SK-N-SH (cell line): ENCODE results near the gene TAS2R13. TPM values are rescaled to one million over a fixed set of nuclear protein-coding genes. Genes with fewer than 3 reads are reported as not detected.

Experiments
- CTCF ChIA-PET: fragments of 300-600, 350-600 bp; formaldehyde crosslinking; extraction: SDS; loops from one replicate; lab custom pipeline; 2021; lab: Yijun Ruan, JAX
- POLR2A ChIA-PET: fragments of 350-600 bp; sonication (Branson Sonifier 250); formaldehyde crosslinking; extraction: SDS; loops from one replicate; lab custom pipeline; 2020; ENCODE audit warnings: antibody characterized with exemption, inconsistent platforms; lab: Yijun Ruan, JAX
- DNase-seq: peaks from one replicate; pipeline ENCODE4 v3.0.0; 2012
- H2AFZ ChIP-seq: fragments of 200-600 bp; sonication (generic); 2 replicates; pipeline ENCODE4 v1.8.1; 2016; ENCODE audit warnings: antibody characterized with exemption, mild to moderate bottlenecking, low read depth
- H3F3A ChIP-seq: fragments of 200-600 bp; sonication (generic); replicated peaks from 2 replicates; pipeline ENCODE3; 2016; ENCODE audit warnings: antibody characterized with exemption, mild to moderate bottlenecking; ENCODE audit not compliant: insufficient read depth
- H3K27ac ChIP-seq, 2 experiments: fragments of 200-500 bp in 1 of 2; fragments of 200-600 bp in 1 of 2; sonication (Bioruptor generic) in 1 of 2; sonication (generic), shearing (Covaris generic) in 1 of 2; 2 replicates each; pipeline versions ENCODE4 v1.5.1 to v1.6.1; 2014 to 2016; ENCODE audit warnings: low read depth in 2 of 2, inconsistent platforms in 1 of 2, low read length in 1 of 2, mild to moderate bottlenecking in 1 of 2, mixed read lengths in 1 of 2
- H3K27me3 ChIP-seq: fragments of 200-600 bp; sonication (generic), shearing (Covaris generic); 2 replicates; pipeline ENCODE4 v1.6.1; 2016; ENCODE audit warnings: mixed run types; ENCODE audit not compliant: insufficient read depth
- H3K36me3 ChIP-seq, 2 experiments: fragments of 200-500 bp in 1 of 2; fragments of 200-600 bp in 1 of 2; sonication (Bioruptor generic) in 1 of 2; sonication (generic) in 1 of 2; replicated peaks in 1 of 2; 2 replicates each; pipeline versions ENCODE3 to v1.5.1; 2014 to 2016; ENCODE audit warnings: low read length in 1 of 2, mild to moderate bottlenecking in 1 of 2; ENCODE audit not compliant: insufficient read depth in 2 of 2, control insufficient read depth in 1 of 2
- H3K4me1 ChIP-seq, 2 experiments: fragments of 200-500 bp in 1 of 2; fragments of 200-600 bp in 1 of 2; sonication (Bioruptor generic) in 1 of 2; sonication (generic), shearing (Covaris generic) in 1 of 2; 2 replicates each; pipeline versions ENCODE4 v1.5.1 to v1.6.1; 2014 to 2016; ENCODE audit warnings: low read depth in 1 of 2, low read length in 1 of 2, mixed run types in 1 of 2; ENCODE audit not compliant: insufficient read depth in 2 of 2, control insufficient read depth in 1 of 2
- H3K4me2 ChIP-seq: fragments of 200-600 bp; sonication (generic), shearing (Covaris generic); 2 replicates; pipeline ENCODE4 v1.6.1; 2017; ENCODE audit warnings: mixed run types
- H3K4me3 ChIP-seq, 2 experiments: fragments of 200-500 bp in 1 of 2; fragments of 200-600 bp in 1 of 2; sonication (Bioruptor generic) in 1 of 2; sonication (generic), shearing (Covaris generic) in 1 of 2; 2 replicates each; pipeline versions ENCODE4 v1.5.1 to v1.8.1; 2014 to 2016; ENCODE audit warnings: low read depth in 2 of 2, inconsistent platforms in 1 of 2, low read length in 1 of 2, mild to moderate bottlenecking in 1 of 2, mixed read lengths in 1 of 2, moderate library complexity in 1 of 2
- H3K79me2 ChIP-seq: fragments of 200-600 bp; sonication (generic); 2 replicates; pipeline ENCODE4 v1.8.1; 2017; ENCODE audit warnings: mild to moderate bottlenecking; ENCODE audit not compliant: insufficient read depth
- H3K9ac ChIP-seq: fragments of 200-600 bp; sonication (generic); 2 replicates; pipeline ENCODE4 v1.6.1; 2017; ENCODE audit warnings: mixed run types
- H3K9me2 ChIP-seq: fragments of 200-600 bp; sonication (generic); 2 replicates; pipeline ENCODE4 v1.6.1; 2017; ENCODE audit warnings: mixed run types
- H3K9me3 ChIP-seq: fragments of 200-600 bp; sonication (generic); 2 replicates; pipeline ENCODE4 v1.6.1; 2017; ENCODE audit warnings: mixed run types, mild to moderate bottlenecking, moderate library complexity
- H4K20me1 ChIP-seq: fragments of 200-600 bp; sonication (generic); 2 replicates; pipeline ENCODE4 v1.6.1; 2017; ENCODE audit warnings: mild to moderate bottlenecking, mixed run types; ENCODE audit not compliant: insufficient read depth
- ELF1 ChIP-seq: IDR thresholded peaks from 2 replicates; pipeline ENCODE4 v1.4.0; 2012
- FOXJ3 ChIP-seq: sonication (generic); formaldehyde crosslinking; IDR thresholded peaks from 2 replicates; pipeline ENCODE4 v1.5.1; 2020; ENCODE audit warnings: mild to moderate bottlenecking, missing genetic modification reagents
- IRF3 ChIP-seq: fragments of 150-350 bp; IDR thresholded peaks from 2 replicates; pipeline ENCODE4 v1.6.1; 2016; ENCODE audit warnings: mild to moderate bottlenecking, low read depth, low read length
- POLR2AphosphoS5 ChIP-seq: IDR thresholded peaks from 2 replicates; pipeline ENCODE4 v1.6.1; 2012; ENCODE audit warnings: low read depth, low read length
- RFX5 ChIP-seq: IDR thresholded peaks from 2 replicates; pipeline ENCODE4 v1.6.1; 2012; ENCODE audit warnings: mild to moderate bottlenecking, improper control_type of control experiment, low read length
- SMC3 ChIP-seq: IDR thresholded peaks from 2 replicates; pipeline ENCODE4 v1.6.1; 2012; ENCODE audit warnings: low read depth, low read length, improper control_type of control experiment
- TEAD4 ChIP-seq: IDR thresholded peaks from 2 replicates; pipeline ENCODE4 v1.4.0; 2012; ENCODE audit warnings: mild to moderate bottlenecking, borderline replicate concordance; ENCODE audit not compliant: insufficient read depth
- WGBS: methylation state at CpG from one replicate; pipeline ENCODE4 v1.1.6; 2017; ENCODE audit warnings: low lambda C conversion rate; 5-methylcytosine and 5-hydroxymethylcytosine counted together
- polyA plus RNA-seq, 3 experiments: library from polyadenylated mRNA; depleted of rRNA; stranded (reverse); fragments of >200 nt; gene quantifications; 2 replicates each; pipeline ENCODE4 v1.2.3, GENCODE V29; 2012
- TF ChIP-seq, protein P1 (sequence below): IDR thresholded peaks from 2 replicates; pipeline ENCODE4 v1.4.0; 2012; ENCODE audit warnings: low read depth, borderline replicate concordance
- TF ChIP-seq, protein P2 (sequence below): IDR thresholded peaks from 2 replicates; pipeline ENCODE4 v1.4.0; 2012; ENCODE audit warnings: low read depth

The TAS2R13 gene
- polyA plus RNA-seq, 1 of the 3 experiments (the other 2 are of a cell fraction) = not detected

GRCh38 chr12:10884086-10884725 lies 25.2 kb downstream of the TAS2R13 start, which contains the start of gene PRH1:
Gene PRH1, minus strand, starts transcription at chr12:10884255. Its CDS starts 38 bp downstream, at chr12:10884217.
- DNase-seq = no peak
- Histone ChIP-seq H2AFZ (no peak within 1 kb of the TSS), H3K9ac (no peak within 1 kb of the TSS), H3K4me1 (no peaks in the 10 kb centered on the region), H3K36me3 (peaks cover 0 to 7% of the 10 kb centered on the region in 2 experiments), H3K27ac (no peak within 1 kb of the TSS), H3K79me2 (no peaks in the 10 kb centered on the region), H3K9me3 (no peaks in the 10 kb centered on the region), H3K4me2 (no peak within 1 kb of the TSS), H3K27me3 (no peaks in the 10 kb centered on the region), H3K4me3 (no peak within 1 kb of the TSS), H4K20me1 (no peaks in the 10 kb centered on the region), H3F3A (no peaks in the 10 kb centered on the region), H3K9me2 (no peaks in the 10 kb centered on the region)
- TF ChIP-seq FOXJ3 (CRISPR knock-in tag) = no peak
- TF ChIP-seq SMC3 = no peak
- no peak for TF ChIP-seq RFX5
- ChIA-PET POLR2A (no interaction called here), CTCF (interaction anchor here (1.7 kb wide), 1 partner anchor 11 kb away, joined by 4 read pairs; no protein-coding TSS in a partner anchor)
- WGBS = 98% methylated on average over 6 of the region's 6 CpGs

GRCh38 chr12:10873378-10873777 lies 36.0 kb downstream of the TAS2R13 start:
- no peaks in the 10 kb centered on the region for H3K27me3 ChIP-seq
- no peak overlapping the region for H2AFZ ChIP-seq
- CTCF ChIA-PET = interaction anchor here (1.5 kb wide), 1 partner anchor 326 kb away, joined by 8 read pairs; no protein-coding TSS in a partner anchor
- H3K4me3 ChIP-seq = no peak overlapping the region
- 86% methylated on average over 2 of the region's 2 CpGs for WGBS
- no peak for DNase-seq
- peaks cover 12 to 15% of the 10 kb centered on the region in 2 experiments for H3K36me3 ChIP-seq
- H3F3A ChIP-seq = no peaks in the 10 kb centered on the region
- H3K79me2 ChIP-seq = no peaks in the 10 kb centered on the region
- H3K9me3 ChIP-seq = no peaks in the 10 kb centered on the region
- no peaks in the 10 kb centered on the region for H3K4me1 ChIP-seq
- H4K20me1 ChIP-seq = no peaks in the 10 kb centered on the region
- POLR2A ChIA-PET = no interaction called here
- H3K9me2 ChIP-seq = no peaks in the 10 kb centered on the region
- no peak overlapping the region for H3K27ac ChIP-seq
- H3K4me2 ChIP-seq = no peak overlapping the region
- no peak overlapping the region for H3K9ac ChIP-seq
- TF ChIP-seq, protein P1, sequence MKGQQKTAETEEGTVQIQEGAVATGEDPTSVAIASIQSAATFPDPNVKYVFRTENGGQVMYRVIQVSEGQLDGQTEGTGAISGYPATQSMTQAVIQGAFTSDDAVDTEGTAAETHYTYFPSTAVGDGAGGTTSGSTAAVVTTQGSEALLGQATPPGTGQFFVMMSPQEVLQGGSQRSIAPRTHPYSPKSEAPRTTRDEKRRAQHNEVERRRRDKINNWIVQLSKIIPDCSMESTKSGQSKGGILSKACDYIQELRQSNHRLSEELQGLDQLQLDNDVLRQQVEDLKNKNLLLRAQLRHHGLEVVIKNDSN = no peak
- TF ChIP-seq TEAD4 (no peak), FOXJ3 (CRISPR knock-in tag) (no peak), POLR2AphosphoS5 (no peak), ELF1 (no peak), IRF3 (no peak)
- TF ChIP-seq, protein P2, sequence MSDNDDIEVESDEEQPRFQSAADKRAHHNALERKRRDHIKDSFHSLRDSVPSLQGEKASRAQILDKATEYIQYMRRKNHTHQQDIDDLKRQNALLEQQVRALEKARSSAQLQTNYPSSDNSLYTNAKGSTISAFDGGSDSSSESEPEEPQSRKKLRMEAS = no peak
